HepG2 (cell line): ENCODE data around the gene SEMA3C.

ENCODE experiments used
- CBX5 ChIP-seq: sonication (generic); formaldehyde crosslinking; IDR thresholded peaks from 2 replicates; pipeline ENCODE4 v1.4.0; 2020; ENCODE audit warnings: missing genetic modification reagents, borderline replicate concordance
- DMTF1 ChIP-seq: sonication (generic); formaldehyde crosslinking; IDR thresholded peaks from 2 replicates; pipeline ENCODE4 v1.4.0; 2020; ENCODE audit warnings: mild to moderate bottlenecking, missing genetic modification reagents
- E2F5 ChIP-seq: sonication (generic); formaldehyde crosslinking; conservative IDR thresholded peaks from 2 replicates; pipeline ENCODE4 v1.4.0; 2020; ENCODE audit warnings: missing genetic modification reagents
- GABPA ChIP-seq, 2 experiments: IDR thresholded peaks; 2 replicates each; pipeline ENCODE4 v1.6.1; 2011 to 2016; ENCODE audit warnings: low read depth in 2 of 2, low read length in 1 of 2, missing biosample characterization in 1 of 2, missing genetic modification characterization in 1 of 2
- SUZ12 ChIP-seq: fragments of 150-350 bp; IDR thresholded peaks from 2 replicates; pipeline ENCODE4 v1.6.1; 2014; ENCODE audit warnings: low read depth, low read length
- THRA ChIP-seq: sonication (generic); formaldehyde crosslinking; IDR thresholded peaks from 2 replicates; pipeline ENCODE4 v1.4.0; 2020; ENCODE audit warnings: missing genetic modification reagents, borderline replicate concordance
- U2AF1 ChIP-seq: fragments of 200-400 bp; formaldehyde crosslinking; optimal IDR thresholded peaks from 2 replicates; pipeline ENCODE3; 2017; ENCODE audit warnings: mild to moderate bottlenecking, low read depth, low read length
- ZNF318 ChIP-seq: sonication (generic); formaldehyde crosslinking; IDR thresholded peaks from 2 replicates; pipeline ENCODE4 v1.4.0; 2020; ENCODE audit warnings: mild to moderate bottlenecking, missing genetic modification reagents
- ZNF580 ChIP-seq: IDR thresholded peaks from 2 replicates; pipeline ENCODE4 v1.6.1; 2016; ENCODE audit warnings: low read depth, borderline replicate concordance

GRCh38 chr7:80818181-80818580 lies 100.7 kb downstream of the SEMA3C start:
- TF ChIP-seq DMTF1 (no peak), ZNF318 (CRISPR knock-in tag) (no peak), U2AF1 (no peak), GABPA (IDR thresholded peaks at IDR 0.05; ENCODE audit: low read depth, low read length) (no peak), GABPA (CRISPR knock-in tag; IDR thresholded peaks at IDR 0.05; ENCODE audit: low read depth) (no peak), ZNF580 (CRISPR knock-in tag) (no peak), E2F5 (CRISPR knock-in tag) (no peak), THRA (CRISPR knock-in tag) (no peak), CBX5 (CRISPR knock-in tag) (no peak), SUZ12 (no peak)
